Karpas-422 (cell line): Measurements from ENCODE around the gene RIPK3. TPM values are rescaled to one million over a fixed set of nuclear protein-coding genes. Genes with fewer than 3 reads are reported as not detected.

ENCODE experiments used
- DNase-seq: peaks from one replicate; pipeline ENCODE4 v3.0.0-alpha.2; 2015
- H2AFZ ChIP-seq: fragments of 200-600 bp; sonication (generic); 2 replicates; pipeline ENCODE4 v1.6.1; 2014; ENCODE audit warnings: antibody characterized with exemption, low read length, mixed read lengths
- H3K27ac ChIP-seq: fragments of 200-600 bp; sonication (generic); 2 replicates; pipeline ENCODE4 v1.5.1; 2014; ENCODE audit warnings: mild to moderate bottlenecking, low read length, moderate library complexity
- H3K27me3 ChIP-seq: fragments of 200-600 bp; sonication (generic); 2 replicates; pipeline ENCODE4 v1.6.1; 2014; ENCODE audit warnings: low read length, mixed read lengths
- H3K36me3 ChIP-seq: fragments of 200-600 bp; sonication (generic); 2 replicates; pipeline ENCODE4 v1.6.1; 2014; ENCODE audit warnings: low read length, mixed read lengths; ENCODE audit not compliant: insufficient read depth
- H3K4me1 ChIP-seq: fragments of 200-600 bp; sonication (generic); 2 replicates; pipeline ENCODE4 v1.6.1; 2014; ENCODE audit warnings: mild to moderate bottlenecking, low read length, mixed read lengths
- H3K4me2 ChIP-seq: fragments of 200-600 bp; sonication (generic); 2 replicates; pipeline ENCODE4 v1.6.1; 2014; ENCODE audit warnings: low read length, low read depth, mild to moderate bottlenecking; ENCODE audit not compliant: poor library complexity, severe bottlenecking
- H3K4me3 ChIP-seq: fragments of 200-600 bp; sonication (generic); 2 replicates; pipeline ENCODE4 v1.5.1; 2014; ENCODE audit warnings: mild to moderate bottlenecking, antibody characterized with exemption, low read length, mixed read lengths
- H3K79me2 ChIP-seq: fragments of 200-600 bp; sonication (generic); 2 replicates; pipeline ENCODE4 v1.6.1; 2014; ENCODE audit warnings: mild to moderate bottlenecking, low read length, mixed read lengths
- H3K9ac ChIP-seq: fragments of 200-600 bp; sonication (generic); 2 replicates; pipeline ENCODE4 v1.6.0; 2014; ENCODE audit warnings: low read length
- H3K9me2 ChIP-seq: fragments of 200-600 bp; sonication (generic), shearing (Covaris generic); replicated peaks from 2 replicates; pipeline ENCODE4 v1.6.0; 2014; ENCODE audit warnings: mild to moderate bottlenecking, low read length, moderate library complexity; ENCODE audit not compliant: insufficient read depth
- H3K9me3 ChIP-seq: fragments of 300-700, 200-600 bp; sonication (generic); 2 replicates; pipeline ENCODE4 v1.6.1; 2014; ENCODE audit warnings: low read length, mixed read lengths
- H4K20me1 ChIP-seq: fragments of 200-600 bp; sonication (generic); 2 replicates; pipeline ENCODE4 v1.6.1; 2014; ENCODE audit warnings: mild to moderate bottlenecking, antibody characterized with exemption, low read length, low read depth; ENCODE audit not compliant: insufficient read depth
- total RNA-seq: library from RNA; depleted of rRNA; stranded (reverse); fragments of >200 nt; shearing (Covaris generic); gene quantifications from 2 replicates; pipeline ENCODE4 v1.2.3, GENCODE V29; 2014; ENCODE audit warnings: low replicate concordance

The RIPK3 gene
- total RNA-seq, 1 experiment from 2014 or later: 2.3 TPM

GRCh38 chr14:24307156-24307574 lies 32.6 kb downstream of the RIPK3 start:
- no peak for DNase-seq
- Histone ChIP-seq H3K4me3 (no peak overlapping the region), H3K9ac (no peak overlapping the region), H3K4me2 (no peak overlapping the region), H3K9me3 (no peaks in the 10 kb centered on the region), H3K4me1 (peaks cover 20% of the 10 kb centered on the region), H3K79me2 (peaks cover 15% of the 10 kb centered on the region; the same call in 1 of the 2 replicates), H3K27me3 (no peaks in the 10 kb centered on the region), H3K27ac (no peak overlapping the region), H4K20me1 (no peaks in the 10 kb centered on the region; the same call in 1 of the 2 replicates), H3K9me2 (no peaks in the 10 kb centered on the region), H2AFZ (no peak overlapping the region), H3K36me3 (peaks cover 35% of the 10 kb centered on the region)

DNA sequence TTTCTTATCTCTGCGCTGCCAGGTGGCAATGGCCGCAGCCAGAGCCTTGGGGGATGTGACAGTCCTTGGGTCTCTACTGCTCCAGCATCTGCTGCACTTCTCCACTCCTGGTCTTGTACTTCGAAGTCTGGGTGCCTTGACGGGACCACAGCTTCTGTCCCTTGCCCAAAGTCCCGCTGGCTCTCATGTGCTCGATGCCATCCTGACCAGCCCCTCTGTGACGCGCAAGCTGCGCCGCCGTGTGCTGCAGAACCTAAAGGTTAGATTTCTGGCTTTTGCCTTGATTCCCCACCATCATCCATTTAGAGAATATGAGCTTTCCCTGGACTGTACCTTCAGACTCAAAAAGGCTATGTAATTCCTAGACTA lies 35.8 kb downstream of the RIPK3 start:
- H3K36me3 ChIP-seq: peaks cover 34% of the 10 kb centered on the region
- H4K20me1 ChIP-seq: peaks cover 9% of the 10 kb centered on the region; the same call in 1 of the 2 replicates
- no peaks in the 10 kb centered on the region for H3K9me3 ChIP-seq
- H2AFZ ChIP-seq: no peak overlapping the region
- no peak for DNase-seq
- H3K9me2 ChIP-seq: no peaks in the 10 kb centered on the region
- H3K4me1 ChIP-seq: peaks cover 15% of the 10 kb centered on the region
- peaks cover 38% of the 10 kb centered on the region for H3K79me2 ChIP-seq
- H3K27ac ChIP-seq: no peak overlapping the region
- no peak overlapping the region for H3K9ac ChIP-seq
- H3K4me3 ChIP-seq: no peak overlapping the region
- no peaks in the 10 kb centered on the region for H3K27me3 ChIP-seq
- no peak overlapping the region for H3K4me2 ChIP-seq

GRCh38 chr14:24300326-24300980 lies 39.3 kb downstream of the RIPK3 start:
- H3K79me2 ChIP-seq: peaks cover 42% of the 10 kb centered on the region
- H3K9me2 ChIP-seq: no peaks in the 10 kb centered on the region
- peaks cover 9% of the 10 kb centered on the region; the same call in 1 of the 2 replicates for H4K20me1 ChIP-seq
- no peaks in the 10 kb centered on the region for H3K27me3 ChIP-seq
- peaks cover 32% of the 10 kb centered on the region for H3K36me3 ChIP-seq
- peak overlapping the region; percentile 84 for H3K4me3 ChIP-seq
- peaks cover 34% of the 10 kb centered on the region for H3K4me1 ChIP-seq
- H2AFZ ChIP-seq: no peak overlapping the region
- no peaks in the 10 kb centered on the region for H3K9me3 ChIP-seq
- no peak overlapping the region for H3K27ac ChIP-seq
- H3K4me2 ChIP-seq: peak overlapping the region; percentile 94
- DNase-seq: no peak
- H3K9ac ChIP-seq: peak overlapping the region; percentile 82

DNA sequence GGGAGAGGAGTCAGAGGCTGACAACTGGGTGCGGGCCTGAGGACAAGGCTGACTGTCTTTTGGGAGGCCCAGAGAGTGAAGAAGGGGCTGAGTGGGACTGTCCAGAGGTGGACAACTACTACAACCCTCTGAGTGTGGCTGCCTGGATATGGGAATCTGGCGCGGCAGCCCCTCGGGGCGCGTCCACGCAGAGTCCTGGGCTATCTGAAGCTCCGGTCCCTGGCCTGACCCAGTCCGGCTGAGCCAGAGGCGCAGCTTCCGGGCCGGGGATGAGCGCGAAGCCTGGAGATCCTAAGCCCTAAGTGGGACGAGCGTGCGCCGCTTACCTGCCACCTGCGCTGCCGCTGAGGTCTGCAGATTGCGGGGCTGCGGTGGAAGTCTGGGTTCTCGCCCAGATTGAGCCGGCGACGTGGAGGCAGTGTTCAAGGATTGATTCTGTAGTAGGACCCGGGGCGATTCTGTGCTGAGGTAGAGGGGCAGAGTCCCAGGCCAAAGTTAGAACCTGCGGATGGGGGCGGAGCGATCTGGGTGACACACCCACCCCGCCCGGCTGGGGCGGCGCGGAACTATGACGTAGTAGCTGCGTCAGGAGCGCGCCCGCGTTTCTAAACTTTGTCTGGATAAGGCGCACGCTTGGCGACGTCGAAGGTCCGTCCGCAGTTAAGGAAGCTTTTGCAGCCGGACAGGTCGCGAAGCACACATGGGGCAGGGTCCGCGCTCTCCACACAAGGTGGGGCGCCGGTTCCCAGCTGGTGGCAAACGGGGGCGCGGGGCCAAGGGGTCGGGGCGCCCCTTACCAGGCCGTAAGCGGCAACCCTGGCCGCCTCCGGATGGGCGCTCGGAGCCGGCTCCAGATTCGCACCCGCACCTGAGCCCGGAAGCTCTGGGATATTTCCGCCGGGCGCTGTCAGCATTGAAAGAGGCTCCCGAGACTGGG lies 40.3 kb downstream of the RIPK3 start, which contains the start of the genes DHRS1 and NOP9:
DHRS1 (minus strand) TSS at position 526 of the 937 bp plus-strand sequence. CDS start 674 bp downstream, outside the sequence.
NOP9 (plus strand) TSS at position 596 of the 937 bp plus-strand sequence; CDS start at position 701, 105 bp downstream.
- Histone ChIP-seq H3K4me2 (peak within 1 kb of the TSS; percentile 94), H3K9ac (peak within 1 kb of the TSS; percentile 82), H2AFZ (peak within 1 kb of the TSS; percentile 79), H3K27ac (no peak within 1 kb of the TSS), H3K9me2 (no peaks in the 10 kb centered on the region), H3K4me3 (peak within 1 kb of the TSS; percentile 84), H3K9me3 (no peaks in the 10 kb centered on the region), H3K27me3 (no peaks in the 10 kb centered on the region), H3K79me2 (peaks cover 42% of the 10 kb centered on the region), H4K20me1 (peaks cover 9% of the 10 kb centered on the region; the same call in 1 of the 2 replicates), H3K36me3 (peaks cover 37% of the 10 kb centered on the region), H3K4me1 (peaks cover 34% of the 10 kb centered on the region)
- peak; percentile 99 for DNase-seq

- no peaks in the 10 kb centered on the region for H3K9me2 ChIP-seq
- no peaks in the 10 kb centered on the region for H3K27me3 ChIP-seq
- peak overlapping the region; percentile 79; the same call in 1 of the 2 replicates for H2AFZ ChIP-seq
- peak overlapping the region; percentile 82 for H3K9ac ChIP-seq
- H3K9me3 ChIP-seq: no peaks in the 10 kb centered on the region
- peak overlapping the region; percentile 94 for H3K4me2 ChIP-seq
- peaks cover 9% of the 10 kb centered on the region; the same call in 1 of the 2 replicates for H4K20me1 ChIP-seq
- H3K27ac ChIP-seq: no peak overlapping the region
- H3K36me3 ChIP-seq: peaks cover 32% of the 10 kb centered on the region
- H3K4me3 ChIP-seq: peak overlapping the region; percentile 84
- peaks cover 42% of the 10 kb centered on the region for H3K79me2 ChIP-seq
- H3K4me1 ChIP-seq: peaks cover 34% of the 10 kb centered on the region
- peak; percentile 59 for DNase-seq
Observed at GRCh38 chr14:24298892-24299254, 40.9 kb downstream of the RIPK3 start.

DNA sequence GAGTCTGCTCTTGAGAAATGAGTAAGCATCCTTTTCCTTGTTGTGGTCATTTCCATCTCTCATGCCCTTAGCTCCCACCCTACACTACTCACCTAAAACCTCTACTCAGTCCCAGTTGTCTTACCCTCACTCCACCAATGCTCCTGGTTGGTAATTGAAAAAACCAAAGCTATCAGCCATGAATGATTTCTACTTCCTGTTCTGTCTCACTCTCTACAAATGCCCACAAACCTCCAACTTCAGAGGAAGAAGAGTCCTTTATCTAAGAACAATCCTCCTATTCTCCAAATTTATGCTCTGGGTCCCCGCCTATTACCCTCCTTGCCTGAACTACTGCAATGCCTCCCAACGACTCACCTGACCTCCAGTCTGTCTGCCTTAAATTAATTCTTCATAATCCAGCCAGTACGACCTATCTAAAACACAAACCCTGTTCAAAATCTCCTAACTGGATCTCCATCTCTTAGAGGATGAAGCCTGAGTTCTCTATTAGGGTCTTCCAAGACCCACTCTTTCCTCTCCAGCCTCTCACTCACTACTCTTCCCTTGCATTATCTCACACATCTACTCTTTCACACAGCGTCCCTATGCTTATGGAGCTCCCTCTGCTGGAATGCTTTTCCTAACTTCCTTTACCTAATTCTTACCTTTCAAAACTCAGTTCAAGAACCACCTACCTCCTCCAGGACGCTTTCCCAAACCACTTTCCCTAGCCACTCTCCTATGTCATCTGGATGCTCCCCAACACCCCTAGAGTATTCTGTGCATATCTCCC lies 42.4 kb downstream of the RIPK3 start:
- Histone ChIP-seq H3K9me2 (no peaks in the 10 kb centered on the region), H3K27ac (no peak overlapping the region), H3K4me3 (no peak overlapping the region), H3K27me3 (no peaks in the 10 kb centered on the region), H4K20me1 (peaks cover 9% of the 10 kb centered on the region; the same call in 1 of the 2 replicates), H3K36me3 (peaks cover 24% of the 10 kb centered on the region), H3K4me2 (no peak overlapping the region), H3K9ac (peak overlapping the region; percentile 5; the same call in 1 of the 2 replicates), H3K79me2 (peaks cover 39% of the 10 kb centered on the region), H2AFZ (no peak overlapping the region), H3K4me1 (peaks cover 34% of the 10 kb centered on the region), H3K9me3 (no peaks in the 10 kb centered on the region)
- no peak for DNase-seq

GRCh38 chr14:24296341-24297157 lies 43.2 kb downstream of the RIPK3 start:
- no peak overlapping the region for H2AFZ ChIP-seq
- no peak overlapping the region for H3K9ac ChIP-seq
- no peaks in the 10 kb centered on the region for H3K9me2 ChIP-seq
- H3K27me3 ChIP-seq: no peaks in the 10 kb centered on the region
- H3K4me2 ChIP-seq: no peak overlapping the region
- H3K9me3 ChIP-seq: no peaks in the 10 kb centered on the region
- DNase-seq: peak; percentile 93
- no peak overlapping the region for H3K27ac ChIP-seq
- H3K36me3 ChIP-seq: peaks cover 16% of the 10 kb centered on the region; the same call in 1 of the 2 replicates
- H3K4me1 ChIP-seq: peaks cover 33% of the 10 kb centered on the region
- peaks cover 9% of the 10 kb centered on the region; the same call in 1 of the 2 replicates for H4K20me1 ChIP-seq
- H3K4me3 ChIP-seq: no peak overlapping the region
- H3K79me2 ChIP-seq: peaks cover 31% of the 10 kb centered on the region
